AG04450 (cell line): ENCODE data around the gene AFP. TPM values are rescaled to one million over a fixed set of nuclear protein-coding genes. Genes with fewer than 3 reads are reported as not detected.

Source experiments
- CTCF ChIA-PET: fragments of 300-600, 350-600 bp; formaldehyde crosslinking; extraction: SDS; loops from one replicate; lab custom pipeline; 2022; ENCODE audit warnings: antibody characterized with exemption, inconsistent platforms; lab: Charles Lee
- POLR2A ChIA-PET: fragments of 350-600 bp; formaldehyde crosslinking; extraction: SDS; loops from one replicate; lab custom pipeline; 2021; ENCODE audit warnings: antibody characterized with exemption, inconsistent platforms; lab: Yijun Ruan, JAX
- DNase-seq: peaks from one replicate; pipeline ENCODE4 v3.0.0-alpha.2; 2011; ENCODE audit warnings: low read depth, low spot score
- H3K27ac ChIP-seq: one replicate; pipeline ENCODE4 v1.5.1; 2012; ENCODE audit warnings: low read depth, low read length, control low read depth
- H3K27me3 ChIP-seq: one replicate; pipeline ENCODE4 v1.6.0; 2012; ENCODE audit warnings: low read length; ENCODE audit not compliant: control insufficient read depth, insufficient read depth
- H3K4me3 ChIP-seq: 2 replicates; pipeline ENCODE4 v1.5.1; 2011; ENCODE audit warnings: mild to moderate bottlenecking, low read depth, low read length, control low read depth
- H3K9me3 ChIP-seq: 2 replicates; pipeline ENCODE4 v1.5.1; 2012; ENCODE audit warnings: low read length; ENCODE audit not compliant: control insufficient read depth, insufficient read depth
- polyA plus RNA-seq: library from polyadenylated mRNA; depleted of rRNA; stranded (reverse); fragments of >200 nt; gene quantifications from 2 replicates; pipeline ENCODE4 v1.2.3, GENCODE V29; 2011
- TF ChIP-seq, protein P1 (sequence below): IDR thresholded peaks from 2 replicates; pipeline ENCODE4 v1.5.1; 2011; ENCODE audit warnings: low read depth, low read length, control low read depth, inconsistent platforms

Gene AFP
- polyA plus RNA-seq, 1 experiment = 1.1 TPM

DNA sequence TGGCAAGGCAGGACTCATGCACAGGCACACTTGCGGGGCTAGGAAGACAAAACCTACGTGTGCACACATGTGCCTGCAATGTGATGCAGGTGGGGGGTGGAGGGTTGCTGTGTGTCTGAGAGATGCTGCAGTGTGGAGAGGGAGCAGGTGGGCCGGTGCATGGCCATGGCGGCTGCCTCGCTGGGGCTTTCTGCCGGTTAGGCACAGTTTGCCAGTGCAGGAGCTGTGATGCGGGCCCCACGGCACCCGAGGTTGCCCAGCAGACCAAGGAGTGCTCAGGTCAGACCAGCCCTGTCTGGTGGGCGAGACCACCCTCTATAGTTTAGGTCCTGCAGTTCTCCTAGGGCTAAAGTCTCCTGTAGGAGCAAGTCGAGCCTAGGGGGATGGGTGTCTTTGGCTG, 41.2 kb downstream of the AFP start:
- POLR2A ChIA-PET = no interaction called here
- Histone ChIP-seq H3K4me3 (no peak overlapping the region), H3K9me3 (no peaks in the 10 kb centered on the region), H3K27ac (no peak overlapping the region), H3K27me3 (no peaks in the 10 kb centered on the region)
- TF ChIP-seq, protein P1, sequence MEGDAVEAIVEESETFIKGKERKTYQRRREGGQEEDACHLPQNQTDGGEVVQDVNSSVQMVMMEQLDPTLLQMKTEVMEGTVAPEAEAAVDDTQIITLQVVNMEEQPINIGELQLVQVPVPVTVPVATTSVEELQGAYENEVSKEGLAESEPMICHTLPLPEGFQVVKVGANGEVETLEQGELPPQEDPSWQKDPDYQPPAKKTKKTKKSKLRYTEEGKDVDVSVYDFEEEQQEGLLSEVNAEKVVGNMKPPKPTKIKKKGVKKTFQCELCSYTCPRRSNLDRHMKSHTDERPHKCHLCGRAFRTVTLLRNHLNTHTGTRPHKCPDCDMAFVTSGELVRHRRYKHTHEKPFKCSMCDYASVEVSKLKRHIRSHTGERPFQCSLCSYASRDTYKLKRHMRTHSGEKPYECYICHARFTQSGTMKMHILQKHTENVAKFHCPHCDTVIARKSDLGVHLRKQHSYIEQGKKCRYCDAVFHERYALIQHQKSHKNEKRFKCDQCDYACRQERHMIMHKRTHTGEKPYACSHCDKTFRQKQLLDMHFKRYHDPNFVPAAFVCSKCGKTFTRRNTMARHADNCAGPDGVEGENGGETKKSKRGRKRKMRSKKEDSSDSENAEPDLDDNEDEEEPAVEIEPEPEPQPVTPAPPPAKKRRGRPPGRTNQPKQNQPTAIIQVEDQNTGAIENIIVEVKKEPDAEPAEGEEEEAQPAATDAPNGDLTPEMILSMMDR = no peak
- CTCF ChIA-PET = no interaction called here
- DNase-seq = no peak

DNA sequence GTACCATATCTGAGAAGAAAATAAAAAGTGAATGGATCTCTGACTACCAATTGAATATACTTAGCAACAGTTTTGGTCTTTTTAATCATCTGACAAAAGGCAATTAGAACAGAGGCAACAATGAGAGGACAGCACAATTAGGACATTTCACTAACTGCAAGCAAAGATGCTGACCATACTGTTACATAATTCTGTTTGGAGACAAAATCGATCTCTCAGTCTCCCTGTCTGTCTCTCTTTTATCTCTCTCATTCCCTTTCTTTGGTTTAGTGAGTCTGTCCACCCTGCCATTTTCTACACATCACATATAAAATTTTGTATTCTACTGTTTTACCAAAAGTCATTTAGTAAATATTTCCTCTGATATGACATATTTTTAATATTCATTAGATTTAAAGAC, 43.3 kb downstream of the AFP start:
- POLR2A ChIA-PET = no interaction called here
- H3K4me3 ChIP-seq = no peak overlapping the region
- TF ChIP-seq, protein P1 = no peak
- no peaks in the 10 kb centered on the region for H3K9me3 ChIP-seq
- CTCF ChIA-PET = no interaction called here
- no peaks in the 10 kb centered on the region for H3K27me3 ChIP-seq
- DNase-seq = no peak
- H3K27ac ChIP-seq = no peak overlapping the region

DNA sequence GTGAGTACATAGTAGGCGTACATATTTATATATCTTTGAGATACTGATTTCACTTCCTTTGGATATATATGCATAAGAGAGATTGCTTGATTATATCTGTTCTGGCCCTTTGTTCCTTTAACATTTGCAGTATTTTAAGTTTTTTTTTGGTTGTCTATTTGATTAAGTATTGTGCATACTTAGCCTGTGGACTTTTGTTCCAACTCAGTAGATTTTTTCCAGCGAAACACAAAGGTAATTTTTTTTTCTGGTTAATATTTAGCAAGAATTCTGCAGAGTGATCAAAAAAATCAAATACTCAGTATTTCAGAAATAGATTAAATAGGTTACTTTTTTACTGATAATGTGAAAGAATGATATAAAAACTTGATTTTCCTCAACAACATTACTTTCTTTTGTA, 45.3 kb downstream of the AFP start, which contains the start of gene AFM:
Gene AFM (plus strand): TSS at position 388 of the 400 bp plus-strand sequence. CDS start 31 bp downstream, outside the sequence.
- no peaks in the 10 kb centered on the region for H3K27me3 ChIP-seq
- TF ChIP-seq, protein P1 = no peak
- POLR2A ChIA-PET = no interaction called here
- no peak within 1 kb of the TSS for H3K27ac ChIP-seq
- DNase-seq = no peak
- no peak within 1 kb of the TSS for H3K4me3 ChIP-seq
- H3K9me3 ChIP-seq = no peaks in the 10 kb centered on the region
- CTCF ChIA-PET = no interaction called here

DNA sequence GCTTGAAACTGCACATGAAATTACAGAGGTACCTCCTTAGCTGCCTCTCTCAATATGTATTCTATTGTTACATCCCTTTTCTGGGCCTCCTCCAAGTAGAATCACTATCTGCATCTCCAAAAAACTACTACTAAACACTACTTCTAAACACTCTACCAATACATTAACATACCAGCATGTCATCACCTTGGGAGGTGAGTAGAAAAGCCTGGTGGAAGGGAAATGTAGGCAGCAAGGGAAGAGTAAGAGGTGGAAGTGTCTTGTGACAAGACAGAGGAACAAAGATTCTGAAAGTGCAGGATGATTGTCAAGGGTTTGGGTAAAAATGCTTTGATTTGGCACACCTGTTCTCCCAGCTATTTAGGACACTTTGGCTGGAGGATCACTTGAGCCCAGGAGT, 49.1 kb downstream of the AFP start:
- CTCF ChIA-PET = no interaction called here
- DNase-seq = no peak
- TF ChIP-seq, protein P1 = no peak
- Histone ChIP-seq H3K27ac (no peak overlapping the region), H3K9me3 (no peaks in the 10 kb centered on the region), H3K4me3 (no peak overlapping the region), H3K27me3 (no peaks in the 10 kb centered on the region)
- POLR2A ChIA-PET = no interaction called here

DNA sequence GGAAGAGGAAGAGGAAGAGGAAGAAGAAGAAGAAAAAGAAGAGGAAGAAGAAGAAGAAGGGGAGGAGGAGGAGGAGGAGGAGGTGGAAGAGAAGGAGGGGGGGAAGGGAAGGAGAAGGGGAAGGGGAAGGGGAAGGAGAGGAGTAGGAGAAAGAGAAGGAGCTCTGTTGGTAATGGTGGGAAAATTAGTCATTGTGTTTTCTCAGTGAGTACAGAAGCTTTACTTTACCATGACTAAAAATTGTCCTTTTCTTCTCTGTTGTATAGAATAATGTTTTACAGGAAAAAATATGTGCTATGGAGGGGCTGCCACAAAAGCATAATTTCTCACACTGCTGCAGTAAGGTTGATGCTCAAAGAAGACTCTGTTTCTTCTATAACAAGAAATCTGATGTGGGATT, 49.6 kb downstream of the AFP start:
- Histone ChIP-seq H3K27ac (no peak overlapping the region), H3K9me3 (no peaks in the 10 kb centered on the region), H3K4me3 (no peak overlapping the region), H3K27me3 (no peaks in the 10 kb centered on the region)
- TF ChIP-seq, protein P1 = no peak
- ChIA-PET POLR2A (no interaction called here), CTCF (no interaction called here)
- DNase-seq = no peak
